Hematopoietic multipotent progenitor cell treated with erythropoietin and hydrocortisone succinate and interleukin-3 and kit ligand, for 6 days (in vitro differentiated cells): ENCODE results near the gene LSR.
A peak's percentile ranks its signal among the peaks of the same experiment; 100 is the strongest.
"Not testable (repeated sequence)": the region's sequence is repeated elsewhere in the genome, so short reads cannot be mapped to it uniquely, and the experiment has no call there.

Source experiments
- DNase-seq: peaks from one replicate; pipeline ENCODE4 v3.0.0-alpha.2; 2015

LSR gene

GRCh38 chr19:35267818-35268535 lies 19.2 kb downstream of the LSR start:
- peak; percentile 80 for DNase-seq

- peak; percentile 85 for DNase-seq
Observed at GRCh38 chr19:35268536-35269437, 20.0 kb downstream of the LSR start, which contains the start of gene USF2. TSS of gene USF2 (plus strand) at chr19:35268962. CDS start at chr19:35269102, 140 bp downstream.

DNA sequence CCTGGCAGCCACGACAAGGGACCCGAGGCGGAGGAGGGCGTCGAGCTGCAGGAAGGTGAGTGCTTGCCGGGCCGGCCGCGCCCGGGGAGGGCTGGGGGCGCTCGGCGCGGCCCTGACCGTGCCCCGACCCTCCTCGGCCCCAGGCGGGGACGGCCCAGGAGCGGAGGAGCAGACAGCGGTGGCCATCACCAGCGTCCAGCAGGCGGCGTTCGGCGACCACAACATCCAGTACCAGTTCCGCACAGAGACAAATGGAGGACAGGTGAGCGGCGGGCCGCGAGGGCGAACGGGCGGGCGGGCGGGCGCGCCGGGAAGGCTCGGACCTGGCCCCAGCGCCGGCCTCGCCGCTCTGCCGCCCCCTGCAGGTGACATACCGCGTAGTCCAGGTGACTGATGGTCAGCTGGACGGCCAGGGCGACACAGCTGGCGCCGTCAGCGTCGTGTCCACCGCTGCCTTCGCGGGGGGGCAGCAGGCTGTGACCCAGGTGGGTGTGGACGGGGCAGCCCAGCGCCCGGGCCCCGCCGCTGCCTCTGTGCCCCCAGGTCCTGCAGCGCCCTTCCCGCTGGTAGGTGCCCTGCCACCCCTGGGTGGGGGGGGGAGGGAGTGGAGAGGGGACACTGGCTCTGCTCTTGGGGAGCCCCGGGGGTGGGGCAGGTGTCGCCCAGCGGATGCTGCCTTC lies 20.8 kb downstream of the LSR start:
- peak; percentile 84 for DNase-seq

DNA sequence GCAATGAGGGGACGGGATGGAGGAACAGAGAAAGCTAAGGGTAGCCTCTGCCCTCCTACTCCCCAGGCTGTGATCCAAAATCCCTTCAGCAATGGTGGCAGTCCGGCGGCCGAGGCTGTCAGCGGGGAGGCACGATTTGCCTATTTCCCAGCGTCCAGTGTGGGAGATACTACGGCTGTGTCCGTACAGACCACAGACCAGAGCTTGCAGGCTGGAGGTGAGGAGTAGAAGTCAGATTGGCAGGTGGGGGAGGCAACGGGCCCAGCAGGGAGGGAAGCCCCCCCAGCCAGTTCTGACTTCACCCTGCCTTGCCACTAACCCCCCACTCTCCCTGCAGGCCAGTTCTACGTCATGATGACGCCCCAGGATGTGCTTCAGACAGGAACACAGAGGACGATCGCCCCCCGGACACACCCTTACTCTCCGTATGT lies 21.6 kb downstream of the LSR start:
- DNase-seq = no peak

GRCh38 chr19:35271546-35271945 lies 22.7 kb downstream of the LSR start:
- DNase-seq = no peak

DNA sequence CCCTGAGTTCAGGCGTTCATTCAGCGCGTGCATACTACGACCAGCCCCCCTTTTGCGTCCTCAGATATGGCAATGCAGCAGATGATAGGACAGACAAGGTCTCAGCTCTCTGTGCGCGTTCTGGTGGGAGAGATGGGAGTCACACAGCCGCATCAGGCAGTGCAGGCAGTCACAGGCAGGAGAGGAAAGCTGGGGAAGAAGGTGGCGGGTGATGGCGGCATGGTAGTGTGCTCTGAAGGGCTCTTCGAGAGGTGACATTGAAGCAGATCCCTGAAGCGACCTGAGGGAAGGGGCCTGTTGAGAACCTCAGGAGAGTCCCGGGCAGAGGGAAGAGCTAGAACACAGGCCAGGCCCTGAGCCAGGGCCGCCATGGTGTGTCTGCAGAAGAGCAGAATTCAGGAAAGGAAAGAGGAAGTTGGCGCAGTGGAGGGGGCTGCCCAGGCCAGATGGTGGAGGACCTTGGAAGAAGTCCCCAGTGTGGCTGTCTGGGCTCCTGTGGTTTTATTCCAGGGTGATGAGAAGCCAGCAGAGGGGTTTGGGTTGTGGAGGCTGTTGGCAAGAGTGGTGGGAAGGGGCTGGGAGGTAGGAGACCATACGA lies 23.4 kb downstream of the LSR start:
- DNase-seq = peak; percentile 51

DNA sequence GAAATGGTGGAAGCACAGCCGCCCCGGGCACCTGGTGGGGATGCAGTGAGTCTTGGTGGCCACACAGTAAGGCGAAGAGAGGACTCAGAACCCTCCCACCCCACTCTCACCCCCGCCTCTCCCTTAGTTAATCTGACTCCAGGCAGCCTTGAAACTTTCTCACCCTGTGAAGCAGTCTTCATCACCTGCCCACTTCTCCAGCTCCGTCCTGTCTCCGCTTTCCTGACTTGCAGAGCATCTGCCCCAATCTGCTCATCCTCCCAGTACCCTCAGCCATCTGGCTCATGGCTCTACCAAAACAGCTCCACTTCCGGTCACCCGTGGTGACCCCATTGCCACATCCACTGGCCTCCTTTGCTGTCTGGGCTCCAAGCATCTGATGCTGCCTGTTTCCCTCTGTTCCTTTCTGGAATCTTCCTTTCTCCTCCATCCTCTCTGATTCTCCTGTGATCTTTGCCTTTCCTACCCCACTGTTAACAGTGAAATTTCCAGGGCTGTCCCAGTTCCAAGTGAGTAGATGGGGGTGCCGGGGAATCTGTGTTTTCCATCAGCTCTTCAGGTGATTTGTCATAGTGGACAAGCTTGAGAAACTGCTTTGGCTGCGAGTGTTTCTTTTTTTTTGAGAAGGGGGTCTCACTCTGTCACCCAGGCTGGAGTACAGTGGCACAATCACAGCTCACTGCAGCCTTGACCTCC lies 24.3 kb downstream of the LSR start:
- DNase-seq = no peak

GRCh38 chr19:35273686-35274259 lies 25.0 kb downstream of the LSR start:
- no peak for DNase-seq

- DNase-seq = no peak
Observed at GRCh38 chr19:35274323-35274722, 25.5 kb downstream of the LSR start.

GRCh38 chr19:35276706-35277281 lies 28.0 kb downstream of the LSR start:
- no peak for DNase-seq

GRCh38 chr19:35278578-35279284 lies 29.9 kb downstream of the LSR start:
- DNase-seq = no peak

DNA sequence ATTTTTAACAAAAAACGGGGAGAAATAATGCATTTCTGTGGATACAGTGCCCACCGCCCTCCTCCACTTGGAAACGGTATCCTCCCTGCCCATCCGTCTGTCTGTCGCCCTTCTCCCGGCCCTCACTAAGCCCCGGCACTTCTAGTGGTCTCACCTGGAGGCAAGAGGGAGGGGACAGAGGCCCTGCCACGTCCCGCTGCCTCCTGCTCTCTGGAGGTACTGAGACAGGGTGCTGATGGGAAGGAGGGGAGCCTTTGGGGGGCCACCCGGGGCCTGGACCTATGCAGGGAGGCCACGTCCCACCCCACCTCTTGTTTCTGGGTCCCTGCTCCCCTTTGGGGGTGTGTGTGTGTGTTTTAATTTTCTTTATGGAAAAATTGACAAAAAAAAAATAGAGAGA lies 30.6 kb downstream of the LSR start:
- DNase-seq = no peak

DNA sequence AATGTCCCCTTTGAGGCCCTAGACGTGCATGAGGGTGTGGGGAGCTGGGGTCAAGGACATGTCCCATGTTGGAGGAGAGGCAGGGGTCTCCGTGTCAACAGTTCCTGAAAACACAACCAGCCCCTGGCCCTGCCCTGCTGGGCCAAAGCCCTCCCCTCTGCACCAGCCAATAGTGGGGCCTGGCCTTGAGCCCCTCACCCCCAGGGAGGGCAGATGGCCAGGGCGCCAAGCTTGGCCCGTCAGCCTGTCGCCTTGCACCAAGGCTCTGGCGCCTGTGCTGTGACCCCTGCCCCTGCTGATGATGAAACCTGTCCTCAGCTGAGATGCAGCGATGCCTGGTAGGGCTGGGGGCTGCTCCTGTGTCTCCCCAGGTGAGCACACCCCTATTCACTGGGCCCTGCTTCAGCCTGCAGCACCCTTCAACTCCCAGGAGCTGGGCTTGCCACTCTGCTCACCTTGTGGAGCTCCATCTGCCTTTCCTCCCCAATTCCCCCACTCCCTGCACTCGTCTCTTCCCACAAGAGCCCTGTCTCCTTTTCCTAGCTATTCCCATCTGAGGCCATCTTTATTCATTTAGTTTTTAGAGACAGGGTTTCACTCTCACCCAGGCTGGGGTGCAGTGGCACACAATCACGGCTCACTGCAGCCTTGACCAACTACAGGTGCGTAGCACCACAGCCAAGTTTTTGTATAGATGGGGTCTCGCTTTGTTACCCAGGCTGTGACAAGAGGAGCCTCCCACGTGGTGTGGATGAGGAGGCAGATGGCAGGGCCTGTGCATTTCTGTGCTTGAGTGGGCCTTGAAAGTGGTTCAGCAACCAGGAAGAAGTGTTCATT lies 31.4 kb downstream of the LSR start:
- no peak for DNase-seq

- DNase-seq = no peak
Observed at GRCh38 chr19:35281303-35281702, 32.5 kb downstream of the LSR start.

- DNase-seq = no peak
Observed at GRCh38 chr19:35284153-35285094, 35.6 kb downstream of the LSR start.

DNA sequence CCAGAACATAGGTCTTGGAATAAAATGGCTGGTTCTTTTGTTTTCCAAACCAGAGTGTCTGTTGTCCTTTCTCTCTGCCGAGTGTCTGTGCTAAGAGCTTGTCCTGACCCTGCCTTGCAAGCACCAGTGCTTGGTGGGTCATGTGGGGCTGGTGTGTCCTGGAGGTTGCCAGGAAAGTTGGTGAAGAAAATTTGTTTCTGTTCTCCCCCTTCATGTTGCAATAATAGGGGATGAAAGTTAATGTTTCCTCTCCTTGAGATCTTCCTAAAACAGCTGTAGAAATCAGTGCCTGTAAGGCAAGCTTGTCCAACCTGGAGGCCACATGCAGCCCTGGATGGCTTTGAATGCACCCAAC lies 36.3 kb downstream of the LSR start:
- no peak for DNase-seq

- DNase-seq = not testable (repeated sequence)
Observed at GRCh38 chr19:35285465-35285864, 36.7 kb downstream of the LSR start.

GRCh38 chr19:35286101-35286500 lies 37.3 kb downstream of the LSR start:
- not testable (repeated sequence) for DNase-seq

DNA sequence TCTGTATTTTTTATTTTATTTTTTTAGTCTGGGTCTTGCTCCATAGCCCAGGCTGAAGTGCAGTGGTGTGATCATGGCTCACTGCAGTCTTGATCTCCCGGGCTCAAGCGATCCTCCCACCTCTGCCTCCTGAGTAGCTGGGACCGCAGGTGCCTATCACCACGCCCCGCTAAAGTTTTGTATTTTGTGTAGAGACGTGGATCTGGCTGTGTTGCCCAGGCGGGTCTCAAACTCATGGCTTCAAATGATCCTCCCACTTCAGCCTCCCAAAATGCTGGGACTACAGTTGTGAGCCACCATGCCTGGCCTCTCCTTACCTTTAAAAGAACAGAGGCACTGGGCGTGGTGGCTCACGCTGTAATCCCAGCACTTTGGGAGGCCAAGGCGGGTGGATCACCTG lies 38.9 kb downstream of the LSR start:
- no peak for DNase-seq
